ENCODE results near the gene SEMA5A.

- no peak for TF ChIP-seq CTCF (IDR thresholded peaks at IDR 0.05; ENCODE audit: insufficient read depth, low read depth, low read length)
- no peak for TF ChIP-seq EZH2 (IDR thresholded peaks at IDR 0.05; ENCODE audit: insufficient read depth, low read length)
Measured at GRCh38 chr5:9124071-9124470, 421.8 kb downstream of the SEMA5A start.

All from astrocyte (in vitro differentiated cells and primary cell).